MM.1S (cell line): ENCODE results near the gene RXFP4.

Source experiments
- EZH2phosphoT487 ChIP-seq: fragments of 300-600 bp; sonication (generic); IDR thresholded peaks from 2 replicates; pipeline ENCODE4 v1.6.1; 2018; ENCODE audit warnings: antibody characterized with exemption, low read length
- TF ChIP-seq, protein P1 (sequence below): fragments of 300-600 bp; sonication (generic); IDR thresholded peaks from 2 replicates; pipeline ENCODE4 v1.5.1; 2016; ENCODE audit warnings: antibody characterized with exemption, low read length, mixed read lengths

DNA sequence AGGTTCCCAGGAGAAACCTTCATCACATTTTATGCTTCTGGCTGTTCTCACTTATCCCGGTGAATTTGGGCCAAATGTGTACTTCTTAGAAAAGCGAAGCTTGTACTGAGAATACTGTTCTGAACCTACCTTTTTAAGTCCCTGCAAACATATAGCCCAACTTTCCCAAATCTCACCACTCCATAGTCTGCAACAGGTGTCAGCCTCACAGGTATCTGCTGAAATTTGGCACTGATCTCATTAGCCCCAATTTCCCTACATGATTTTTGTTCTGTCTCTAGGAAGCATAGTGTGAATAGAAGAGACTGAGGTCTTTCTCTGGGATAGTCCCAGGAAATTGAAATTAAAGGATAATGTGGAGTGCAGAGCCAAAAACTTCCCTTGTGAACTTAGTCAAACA is 41.8 kb upstream of the RXFP4 start:
- TF ChIP-seq, protein P1, sequence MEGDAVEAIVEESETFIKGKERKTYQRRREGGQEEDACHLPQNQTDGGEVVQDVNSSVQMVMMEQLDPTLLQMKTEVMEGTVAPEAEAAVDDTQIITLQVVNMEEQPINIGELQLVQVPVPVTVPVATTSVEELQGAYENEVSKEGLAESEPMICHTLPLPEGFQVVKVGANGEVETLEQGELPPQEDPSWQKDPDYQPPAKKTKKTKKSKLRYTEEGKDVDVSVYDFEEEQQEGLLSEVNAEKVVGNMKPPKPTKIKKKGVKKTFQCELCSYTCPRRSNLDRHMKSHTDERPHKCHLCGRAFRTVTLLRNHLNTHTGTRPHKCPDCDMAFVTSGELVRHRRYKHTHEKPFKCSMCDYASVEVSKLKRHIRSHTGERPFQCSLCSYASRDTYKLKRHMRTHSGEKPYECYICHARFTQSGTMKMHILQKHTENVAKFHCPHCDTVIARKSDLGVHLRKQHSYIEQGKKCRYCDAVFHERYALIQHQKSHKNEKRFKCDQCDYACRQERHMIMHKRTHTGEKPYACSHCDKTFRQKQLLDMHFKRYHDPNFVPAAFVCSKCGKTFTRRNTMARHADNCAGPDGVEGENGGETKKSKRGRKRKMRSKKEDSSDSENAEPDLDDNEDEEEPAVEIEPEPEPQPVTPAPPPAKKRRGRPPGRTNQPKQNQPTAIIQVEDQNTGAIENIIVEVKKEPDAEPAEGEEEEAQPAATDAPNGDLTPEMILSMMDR, result no peak
- TF ChIP-seq EZH2phosphoT487, result no peak
